HG03095 (cell line): Measurements from ENCODE around the gene ARHGAP21.

Experiments
- ATAC-seq: cut with Tn5 transposase; IDR thresholded peaks from one replicate; pipeline ENCODE4 v1.9.1; 2021; ENCODE audit warnings: moderate library complexity; ENCODE audit not compliant: unreplicated experiment

ARHGAP21 gene

GRCh38 chr10:24544776-24545175, 178.9 kb downstream of the ARHGAP21 start:
- no peak for ATAC-seq

- no peak for ATAC-seq
These were observed 181.1 kb downstream of the ARHGAP21 start for GRCh38 chr10:24542314-24543270.

- ATAC-seq: no peak
These were observed 182.4 kb downstream of the ARHGAP21 start for GRCh38 chr10:24541239-24541753.

GRCh38 chr10:24536636-24537035, 187.1 kb downstream of the ARHGAP21 start:
- no peak for ATAC-seq

- ATAC-seq: no peak
These were observed 189.7 kb downstream of the ARHGAP21 start for GRCh38 chr10:24533981-24534380.
